GM19043 (cell line): ENCODE data around the gene CRIP2.

Source experiments
- ATAC-seq: cut with Tn5 transposase; IDR thresholded peaks from one replicate; pipeline ENCODE4 v1.9.1; 2021; ENCODE audit warnings: low read depth; ENCODE audit not compliant: unreplicated experiment

Gene CRIP2

DNA sequence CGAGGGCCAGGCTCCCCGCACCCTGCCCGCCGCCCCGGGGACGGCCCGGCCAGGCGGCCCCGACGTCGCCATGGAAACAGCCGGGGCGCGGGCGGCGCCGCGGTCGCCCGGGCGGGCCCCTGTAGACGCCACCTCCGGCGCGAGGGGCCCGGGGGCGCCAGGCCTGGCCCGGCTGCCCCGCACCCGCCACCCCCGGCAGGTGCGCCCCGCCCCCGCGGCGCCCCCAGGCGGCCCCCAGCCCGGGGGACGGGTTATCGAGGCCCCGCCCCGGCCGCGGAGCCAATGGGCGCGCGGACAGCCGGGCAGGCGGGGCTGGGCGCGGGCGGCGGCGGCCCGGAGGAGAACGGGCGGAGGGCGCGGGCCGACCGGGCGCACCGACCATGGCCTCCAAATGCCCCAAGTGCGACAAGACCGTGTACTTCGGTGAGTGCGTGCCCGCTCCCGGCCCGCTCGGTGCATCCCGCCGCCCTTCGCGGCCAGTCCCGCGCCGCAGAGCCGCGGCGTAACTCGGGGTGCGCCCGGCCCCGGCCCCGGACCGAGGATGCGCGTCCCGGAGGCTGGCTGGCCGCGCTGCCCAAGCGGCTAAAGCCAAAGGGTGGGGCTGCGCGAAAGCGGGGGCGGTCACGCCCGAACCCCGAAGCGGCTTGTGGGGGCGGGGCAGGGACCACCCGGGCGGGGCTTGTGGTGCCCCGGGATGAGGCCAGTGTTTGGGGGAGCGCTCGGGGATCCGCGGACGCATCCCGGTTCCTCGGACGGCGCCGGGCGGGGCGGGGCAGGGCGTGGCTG, at the start of gene CRIP2:
CRIP2 (plus strand) TSS at position 339 of the 786 bp plus-strand sequence; CDS start at position 381, 42 bp downstream.
- ATAC-seq: no peak

DNA sequence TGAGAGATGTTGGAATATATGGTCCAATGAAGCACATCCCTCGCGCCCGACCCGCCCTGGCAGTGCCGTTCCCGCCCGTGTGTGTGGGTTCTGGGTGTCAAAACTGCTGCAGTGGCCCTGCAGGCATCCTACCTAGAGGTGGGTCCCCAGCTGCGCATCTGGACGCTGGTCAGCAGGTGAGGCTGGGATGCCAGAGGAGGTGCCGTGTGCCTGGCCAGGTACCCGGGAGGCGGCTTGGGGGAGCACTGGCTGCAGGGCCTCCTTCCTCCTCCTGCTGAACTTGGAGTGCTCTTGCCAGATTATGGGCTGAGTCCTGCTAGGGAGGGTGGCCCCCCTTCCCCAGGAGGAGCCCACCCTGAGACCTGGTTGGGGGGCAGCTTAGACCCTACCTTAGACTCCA, 49.8 kb upstream of the CRIP2 start:
- ATAC-seq: no peak

DNA sequence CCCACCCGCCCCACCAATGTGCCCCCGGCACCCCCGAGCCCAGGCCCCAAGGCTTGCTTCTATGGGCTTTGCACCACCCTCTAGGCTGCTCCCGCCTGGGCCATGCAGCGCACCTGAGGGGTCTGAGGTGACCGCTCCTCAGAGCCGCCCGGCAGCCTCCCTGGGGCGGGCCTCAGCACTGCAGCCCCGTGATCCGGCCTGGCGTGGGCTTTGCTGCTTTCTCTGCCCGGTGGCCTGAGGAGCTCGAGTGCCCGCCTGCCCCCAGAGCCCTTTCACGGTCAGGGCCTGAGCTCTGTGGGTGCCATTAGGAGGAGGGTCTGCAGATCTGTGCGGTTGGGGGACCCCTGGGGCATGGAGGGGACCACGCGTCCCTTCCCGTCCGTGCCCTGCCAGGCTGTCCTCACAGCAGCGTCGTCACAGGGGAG, 48.8 kb upstream of the CRIP2 start:
- no peak for ATAC-seq

DNA sequence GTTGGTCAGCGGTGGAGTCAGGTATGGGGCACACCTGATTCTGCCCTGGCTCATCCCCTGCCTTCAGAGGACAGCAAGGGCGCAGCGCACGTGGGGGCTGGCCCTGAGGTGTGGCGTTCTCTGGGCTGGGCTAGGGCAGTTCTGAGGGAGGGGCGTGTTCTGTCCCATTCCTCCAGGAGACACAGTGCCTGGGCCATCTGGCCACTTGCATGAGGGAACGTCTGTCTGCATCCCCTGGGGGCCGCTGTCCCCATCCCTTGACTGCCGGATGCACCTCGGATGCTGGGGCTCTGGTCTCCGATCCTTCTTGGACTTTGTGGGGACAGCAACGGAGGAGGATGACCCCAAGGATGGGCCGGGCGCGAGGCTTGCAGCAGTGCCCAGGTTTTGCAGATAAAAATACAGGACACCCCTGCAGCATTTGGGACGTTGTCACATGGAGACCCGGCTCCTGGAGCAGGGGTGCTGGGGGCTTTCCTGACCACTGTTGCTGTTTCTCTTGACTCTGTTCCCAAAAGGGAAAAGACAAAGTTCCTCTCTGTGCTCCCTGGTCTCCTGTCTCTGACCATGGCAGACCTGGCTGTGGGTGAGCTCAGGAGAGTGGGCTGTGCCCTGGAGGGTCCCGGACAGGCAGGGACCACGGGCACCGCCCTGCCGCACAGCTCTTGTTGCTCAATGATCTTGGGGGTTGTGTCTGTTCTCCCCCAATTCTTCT, 48.0 kb upstream of the CRIP2 start:
- ATAC-seq: no peak

DNA sequence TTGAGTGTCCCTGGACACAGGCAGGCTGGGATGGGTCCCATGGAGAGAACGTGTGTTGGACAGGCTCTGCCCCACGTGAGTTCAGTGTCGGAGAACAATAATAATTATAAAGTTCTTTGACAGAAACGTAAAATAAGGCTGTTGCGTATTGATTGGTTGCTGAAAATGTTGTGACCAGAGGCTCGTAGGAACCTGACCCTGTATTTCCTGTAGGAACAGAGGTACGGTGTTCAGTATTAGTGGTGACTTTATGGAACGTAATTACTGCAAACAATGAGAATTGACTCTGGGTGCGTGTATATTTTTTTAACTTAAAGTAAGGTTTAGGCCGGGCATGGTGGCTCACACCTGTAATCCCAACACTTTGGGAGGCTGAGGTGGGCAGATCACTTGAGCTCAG, 47.2 kb upstream of the CRIP2 start:
- no peak for ATAC-seq

DNA sequence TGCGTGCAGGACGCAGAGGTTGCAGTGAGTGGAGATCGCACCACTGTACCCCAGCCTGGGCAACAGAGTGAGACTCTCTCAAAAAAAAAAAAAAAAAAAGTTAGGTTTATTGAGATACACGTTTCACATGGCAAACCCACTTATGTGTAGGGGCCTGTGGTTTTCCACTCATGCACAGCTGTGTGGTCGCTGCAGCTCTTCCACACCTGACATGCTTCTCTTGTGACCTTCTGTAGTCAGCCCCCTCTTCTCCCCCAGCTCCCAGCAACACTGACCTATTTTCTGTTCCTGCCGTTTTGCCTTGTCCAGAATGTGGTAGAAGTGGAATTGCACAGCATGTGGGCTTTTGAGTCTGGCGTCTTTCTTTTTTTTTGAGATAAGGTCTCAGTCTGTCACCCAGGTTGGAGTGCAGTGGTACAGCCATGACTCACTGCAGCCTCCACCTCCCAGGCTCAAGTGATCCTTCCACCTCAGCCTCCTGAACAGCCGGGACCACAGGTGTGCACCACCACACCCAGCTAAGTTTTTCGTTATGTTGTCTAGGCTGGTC, 46.6 kb upstream of the CRIP2 start:
- ATAC-seq: no peak

DNA sequence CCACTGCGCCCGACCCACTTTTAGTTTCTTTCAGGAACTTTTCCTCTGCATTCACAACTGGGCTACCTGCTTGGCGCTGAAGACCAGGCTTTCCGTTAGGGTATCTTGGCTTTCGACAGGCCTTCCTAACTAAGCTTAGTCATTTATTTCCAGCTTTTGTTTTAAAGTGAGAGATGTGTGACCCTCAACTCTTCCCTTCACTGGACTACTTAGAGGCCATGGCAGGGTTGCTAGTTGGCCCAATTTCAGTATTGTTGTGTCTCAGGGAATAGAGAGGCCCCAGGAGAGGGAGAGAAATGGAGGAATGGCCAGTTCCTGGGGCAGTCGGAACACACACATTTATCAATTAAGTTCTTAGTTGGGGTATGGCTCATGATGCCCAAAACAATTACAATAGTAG, 44.6 kb upstream of the CRIP2 start:
- no peak for ATAC-seq

DNA sequence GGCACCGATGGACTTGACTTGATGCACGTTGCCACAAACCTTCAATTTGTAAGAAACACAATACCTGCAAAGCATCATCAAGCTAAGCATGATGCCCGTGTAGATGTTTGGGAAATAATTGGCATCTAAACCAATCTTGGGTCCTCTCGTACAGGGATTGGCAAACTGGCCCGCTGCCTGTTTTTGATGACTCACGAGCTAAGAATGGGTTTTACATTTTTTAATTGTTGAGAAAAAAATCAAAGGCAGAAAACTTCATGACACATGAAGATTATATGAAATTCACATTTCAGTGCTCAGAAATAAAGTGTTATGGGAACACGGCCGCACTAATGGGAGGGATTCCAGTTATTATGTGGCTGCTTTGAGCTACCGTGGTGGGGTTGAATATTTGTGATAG, 44.1 kb upstream of the CRIP2 start:
- no peak for ATAC-seq

GRCh38 chr14:105431256-105431655, 43.4 kb upstream of the CRIP2 start:
- ATAC-seq: no peak

- no peak for ATAC-seq
Measured at GRCh38 chr14:105432657-105433056, 42.0 kb upstream of the CRIP2 start.

DNA sequence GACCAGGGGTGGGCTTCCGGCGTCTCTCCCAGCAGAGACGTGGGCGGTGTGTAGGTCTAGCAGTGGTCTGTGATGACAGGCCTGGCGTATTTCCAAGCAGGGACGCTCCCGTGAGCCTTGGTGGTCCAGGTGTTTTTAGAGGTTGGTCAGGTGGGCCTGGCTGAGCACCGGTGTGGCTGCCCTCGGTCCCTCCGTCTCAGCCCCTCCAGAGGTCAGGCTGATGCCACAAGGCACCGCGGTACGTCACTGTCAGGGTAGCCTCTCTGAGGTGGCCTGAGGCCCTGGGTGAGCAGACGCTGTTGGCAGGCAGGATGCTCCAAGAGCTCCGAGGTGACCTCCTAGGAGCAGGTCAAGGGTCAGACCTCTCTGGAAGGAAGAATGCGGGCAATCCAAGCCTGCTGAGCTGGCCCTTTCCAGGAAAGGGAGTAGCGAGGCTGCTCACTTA, 41.4 kb upstream of the CRIP2 start:
- ATAC-seq: no peak

DNA sequence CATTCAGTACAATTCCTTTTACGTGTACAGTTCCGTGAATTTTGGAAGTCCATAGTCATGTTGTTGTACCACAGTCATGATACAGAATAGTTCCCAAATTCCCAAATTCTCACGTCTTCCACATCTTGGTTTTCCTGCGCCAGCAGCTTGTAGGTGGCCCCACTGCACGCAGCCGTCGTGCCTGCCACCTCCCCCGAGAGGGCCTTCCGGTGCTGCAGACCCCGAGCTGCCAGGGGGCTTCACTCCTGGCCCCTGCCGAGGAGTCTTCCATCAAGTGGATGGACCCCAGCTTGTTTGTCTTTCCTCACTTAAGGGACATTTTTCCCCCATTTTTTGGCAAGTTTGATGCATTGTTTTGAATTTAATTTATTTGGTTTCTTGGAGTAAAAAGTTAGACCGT, 38.2 kb upstream of the CRIP2 start:
- no peak for ATAC-seq

DNA sequence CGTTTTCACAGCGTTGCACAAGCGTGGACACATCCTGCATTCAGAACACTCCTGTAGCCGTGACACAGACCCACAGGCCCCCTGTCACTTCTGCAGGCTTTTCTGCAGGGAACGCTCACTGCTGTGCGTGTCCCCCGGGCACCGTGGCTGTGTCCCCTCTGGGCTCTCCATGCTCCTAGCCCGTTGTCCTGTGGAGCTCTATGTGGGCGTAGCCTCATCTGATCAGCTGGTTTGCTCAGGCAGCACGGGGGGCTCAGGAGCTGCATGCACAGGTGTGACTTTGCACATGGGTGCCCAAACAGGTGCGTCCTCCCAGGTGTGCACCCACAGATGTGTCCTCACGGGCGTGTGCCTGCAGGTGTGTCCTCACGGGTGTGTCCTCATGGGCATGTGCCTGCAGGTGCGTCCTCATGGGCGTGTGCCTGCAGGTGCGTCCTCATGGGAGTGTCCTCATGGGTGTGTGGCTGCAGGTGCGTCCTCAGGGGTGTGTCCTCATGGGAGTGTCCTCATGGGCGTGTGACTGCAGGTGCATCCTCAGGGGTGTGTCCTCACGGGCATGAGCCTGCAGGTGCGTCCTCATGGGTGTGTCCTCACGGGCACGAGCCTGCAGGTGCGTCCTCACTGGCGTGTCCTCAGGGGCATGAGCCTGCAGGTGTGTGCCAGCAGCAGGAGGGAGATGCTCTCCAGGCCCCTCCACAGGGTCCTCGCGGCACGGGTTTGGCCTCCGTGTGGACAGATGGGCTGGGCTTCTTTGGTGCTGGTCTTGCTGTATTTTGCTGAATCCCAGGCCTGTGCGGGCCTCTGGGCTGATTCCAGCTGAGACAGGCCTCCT, 37.5 kb upstream of the CRIP2 start:
- no peak for ATAC-seq

- no peak for ATAC-seq
Measured at GRCh38 chr14:105437723-105438500, 36.7 kb upstream of the CRIP2 start.

DNA sequence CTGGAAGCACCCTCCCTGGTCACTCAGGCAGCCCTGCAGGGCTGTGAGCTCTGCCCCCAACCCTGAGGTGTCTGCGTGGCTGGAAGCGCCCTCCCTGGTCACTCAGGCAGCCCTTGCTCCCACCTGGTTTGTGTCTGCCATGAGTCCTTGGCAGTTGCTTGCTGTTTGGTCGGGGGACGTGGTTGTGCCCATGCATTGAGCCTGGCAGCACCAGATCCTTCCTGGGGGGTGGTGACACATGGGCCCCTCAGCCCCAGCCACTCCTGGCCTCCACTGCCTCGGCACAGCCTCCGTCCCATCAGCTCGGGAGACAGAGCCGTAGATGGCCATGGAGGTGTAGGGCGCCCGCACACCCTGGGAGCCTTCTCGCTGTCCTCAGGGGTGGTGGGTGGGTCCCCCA, 35.4 kb upstream of the CRIP2 start:
- no peak for ATAC-seq

DNA sequence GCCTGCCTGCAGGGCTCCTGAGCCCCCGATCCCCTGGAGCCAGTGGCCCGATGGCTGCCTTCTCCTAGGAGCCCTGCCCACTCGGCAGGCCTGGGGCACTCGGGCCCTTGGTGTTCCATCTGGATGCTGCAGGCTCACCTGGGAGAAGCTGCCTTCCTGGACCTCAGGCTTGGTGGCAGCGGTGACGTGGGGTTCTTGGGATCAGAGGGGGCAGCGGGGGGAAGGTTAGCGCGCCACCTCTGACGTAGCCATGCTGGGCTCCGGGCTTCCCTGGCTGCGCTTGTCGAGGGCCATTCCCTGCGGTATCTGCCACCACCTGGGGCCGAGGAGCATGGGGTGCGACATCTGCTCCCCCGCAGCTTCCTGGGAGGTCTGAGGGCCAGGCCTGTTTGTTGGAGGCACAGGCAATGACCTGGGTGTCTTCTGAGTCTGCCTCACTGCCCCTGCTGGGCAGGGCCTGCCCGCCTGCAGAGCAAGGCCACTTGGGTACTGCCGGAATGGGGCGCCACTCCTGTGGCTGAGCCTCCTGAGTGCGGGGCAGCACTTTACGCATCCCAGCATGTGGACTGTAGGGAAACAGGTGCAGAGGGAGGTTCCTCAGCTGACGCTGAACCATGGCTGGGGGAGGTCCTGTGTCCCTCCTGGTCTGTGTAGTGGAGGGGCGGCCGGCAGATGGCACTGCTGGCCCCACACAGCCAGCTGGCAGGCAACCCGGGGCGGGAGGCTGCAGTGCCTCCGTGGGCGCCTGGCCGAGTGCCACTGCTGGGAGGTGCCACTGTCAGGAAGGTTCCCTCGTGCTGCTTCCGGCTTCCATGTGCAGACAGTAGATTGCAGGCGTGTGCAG, 34.7 kb upstream of the CRIP2 start:
- ATAC-seq: no peak

- no peak for ATAC-seq
Measured at GRCh38 chr14:105440554-105440900, 34.1 kb upstream of the CRIP2 start.

- ATAC-seq: no peak
Measured at GRCh38 chr14:105440992-105441391, 33.6 kb upstream of the CRIP2 start.

GRCh38 chr14:105442125-105442524, 32.5 kb upstream of the CRIP2 start:
- ATAC-seq: no peak
